Ecto neural progenitor cell (in vitro differentiated cells): ENCODE data around the gene RYR1.
"Not testable (repeated sequence)": the region's sequence is repeated elsewhere in the genome, so short reads cannot be mapped to it uniquely, and the experiment has no call there.

ENCODE experiments used
- DNase-seq: peaks from one replicate; pipeline ENCODE4 v3.0.0-alpha.2; 2018; ENCODE audit warnings: low spot score

RYR1 gene

DNA sequence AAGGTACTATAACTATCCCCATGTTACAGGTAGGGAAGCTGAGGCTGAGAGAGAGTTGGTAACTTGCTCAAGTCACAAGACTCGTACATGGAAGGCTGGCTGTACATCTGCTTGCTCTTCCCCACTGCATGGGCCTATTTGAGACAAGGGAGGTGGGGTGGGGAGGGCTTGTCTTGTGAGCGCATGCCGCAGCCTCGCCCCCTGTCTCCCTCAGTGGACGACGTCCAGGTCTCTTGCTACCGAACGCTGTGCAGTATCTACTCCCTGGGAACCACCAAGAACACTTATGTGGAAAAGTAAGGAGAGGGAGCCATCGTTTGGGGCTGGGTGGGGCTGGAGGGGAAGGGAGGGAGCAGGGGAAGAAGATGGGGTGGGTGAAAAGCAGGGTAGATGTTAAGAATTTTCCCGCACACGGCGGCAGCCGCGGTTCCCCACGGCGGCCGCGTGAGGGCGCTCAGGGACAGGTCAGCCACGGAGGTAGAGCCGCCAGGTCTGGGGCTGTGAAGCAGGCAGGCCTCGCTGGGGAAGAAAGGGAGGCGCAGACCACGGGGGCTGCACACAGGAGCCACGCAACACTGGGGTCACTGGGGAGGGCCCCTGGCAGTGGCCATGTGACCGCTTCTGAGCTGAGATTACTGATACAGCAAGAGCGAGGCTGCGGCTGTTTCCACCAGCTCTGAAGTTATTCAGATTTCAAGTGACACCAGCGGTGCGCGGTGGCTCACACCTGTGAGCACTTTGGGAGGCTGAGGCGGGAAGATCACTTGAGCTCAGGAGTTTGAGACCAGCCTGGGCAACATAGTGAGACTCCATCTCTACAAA is 81.5 kb downstream of the RYR1 start:
- DNase-seq, result peak; percentile 85

DNA sequence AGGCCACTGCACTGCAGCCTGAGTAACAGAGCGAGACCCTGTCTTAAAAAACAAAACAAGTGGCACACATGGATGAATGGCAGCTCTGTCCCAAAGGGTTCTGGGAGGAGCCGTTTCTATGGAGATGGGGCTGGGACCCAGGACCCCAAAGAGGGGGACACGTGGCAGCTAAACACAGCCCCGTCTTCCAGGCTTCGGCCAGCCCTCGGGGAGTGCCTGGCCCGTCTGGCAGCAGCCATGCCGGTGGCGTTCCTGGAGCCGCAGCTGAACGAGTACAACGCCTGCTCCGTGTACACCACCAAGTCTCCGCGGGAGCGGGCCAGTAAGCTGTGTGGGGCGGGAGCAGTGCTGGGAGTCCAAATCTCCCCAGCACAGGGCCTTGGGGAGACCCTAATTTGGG is 82.4 kb downstream of the RYR1 start:
- no peak for DNase-seq

DNA sequence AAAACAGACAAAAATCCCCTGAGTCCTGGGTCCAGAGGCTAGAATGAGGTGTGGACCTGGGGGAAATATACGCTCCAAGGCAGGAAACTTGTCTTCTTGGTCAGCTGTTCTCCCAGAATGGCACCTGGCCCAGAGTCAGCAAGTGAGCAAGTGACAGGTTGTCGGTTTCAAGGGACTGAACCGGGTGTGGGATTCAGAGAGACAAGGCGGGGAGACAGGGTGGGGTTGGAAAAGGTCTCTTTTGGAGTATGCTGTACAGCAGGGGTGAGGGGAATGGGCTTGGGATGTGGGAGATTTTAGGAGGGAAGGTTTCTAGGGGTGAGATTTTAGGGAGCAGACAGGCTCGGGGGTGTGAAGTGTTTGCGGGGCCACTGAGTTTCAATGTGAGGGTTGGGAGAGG is 83.3 kb downstream of the RYR1 start:
- DNase-seq, result no peak

DNA sequence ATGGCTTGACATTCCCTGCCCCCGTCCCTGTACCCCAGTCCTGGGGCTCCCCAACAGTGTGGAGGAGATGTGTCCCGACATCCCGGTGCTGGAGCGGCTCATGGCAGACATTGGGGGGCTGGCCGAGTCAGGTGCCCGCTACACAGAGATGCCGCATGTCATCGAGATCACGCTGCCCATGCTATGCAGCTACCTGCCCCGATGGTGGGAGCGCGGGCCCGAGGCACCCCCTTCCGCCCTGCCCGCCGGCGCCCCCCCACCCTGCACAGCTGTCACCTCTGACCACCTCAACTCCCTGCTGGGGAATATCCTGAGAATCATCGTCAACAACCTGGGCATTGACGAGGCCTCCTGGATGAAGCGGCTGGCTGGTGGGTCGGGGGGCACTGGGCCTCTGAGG is 83.8 kb downstream of the RYR1 start:
- DNase-seq, result no peak

DNA sequence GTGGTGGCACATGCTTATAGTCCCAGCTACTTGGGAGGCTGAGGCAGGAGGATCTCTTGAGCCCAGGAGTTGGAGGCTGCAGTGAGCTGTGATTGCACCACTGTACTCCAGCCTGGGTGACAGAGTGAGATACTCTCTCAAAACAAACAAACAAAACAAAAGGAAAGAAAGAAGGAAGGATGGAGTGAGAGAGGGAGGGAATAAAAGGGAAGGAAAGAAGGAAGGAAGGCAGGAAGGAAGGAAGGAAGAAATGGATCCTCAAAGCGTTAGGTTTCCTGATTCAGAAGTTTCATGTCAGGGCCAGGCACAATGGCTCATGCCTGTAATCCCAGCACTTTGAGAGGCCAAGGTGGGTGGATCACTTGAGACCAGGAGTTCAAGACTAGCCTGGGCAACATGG is 84.5 kb downstream of the RYR1 start:
- DNase-seq, result not testable (repeated sequence)

DNA sequence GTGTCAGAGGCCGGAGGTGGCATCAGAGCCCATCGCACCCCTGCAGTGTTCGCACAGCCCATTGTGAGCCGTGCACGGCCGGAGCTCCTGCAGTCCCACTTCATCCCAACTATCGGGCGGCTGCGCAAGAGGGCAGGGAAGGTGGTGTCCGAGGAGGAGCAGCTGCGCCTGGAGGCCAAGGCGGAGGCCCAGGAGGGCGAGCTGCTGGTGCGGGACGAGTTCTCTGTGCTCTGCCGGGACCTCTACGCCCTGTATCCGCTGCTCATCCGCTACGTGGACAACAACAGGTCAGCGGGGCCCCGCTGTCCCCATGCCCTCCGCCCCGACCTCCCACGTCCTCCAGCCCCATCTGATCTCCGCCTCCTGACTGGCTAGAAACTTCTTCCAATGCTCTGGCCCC is 85.7 kb downstream of the RYR1 start:
- DNase-seq, result no peak

DNA sequence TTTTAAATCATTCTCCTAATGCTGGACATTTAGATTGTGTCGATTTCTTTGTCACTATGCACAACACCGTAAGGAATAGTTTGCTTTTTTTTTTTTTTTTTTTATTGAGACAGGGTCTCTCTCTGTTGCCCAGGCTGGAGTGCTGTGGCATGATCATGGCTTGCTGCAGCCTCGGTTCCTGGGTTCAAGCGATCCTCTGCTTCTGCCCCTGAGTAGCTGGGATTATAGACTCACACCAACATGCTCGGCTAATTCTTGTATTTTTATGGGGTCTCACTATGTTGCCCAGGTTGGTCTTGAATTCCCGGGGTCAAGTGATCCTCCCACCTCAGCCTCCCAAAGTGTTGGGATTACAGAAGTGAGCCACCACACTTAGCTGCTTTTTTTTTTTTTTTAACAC is 86.5 kb downstream of the RYR1 start:
- DNase-seq, result no peak

DNA sequence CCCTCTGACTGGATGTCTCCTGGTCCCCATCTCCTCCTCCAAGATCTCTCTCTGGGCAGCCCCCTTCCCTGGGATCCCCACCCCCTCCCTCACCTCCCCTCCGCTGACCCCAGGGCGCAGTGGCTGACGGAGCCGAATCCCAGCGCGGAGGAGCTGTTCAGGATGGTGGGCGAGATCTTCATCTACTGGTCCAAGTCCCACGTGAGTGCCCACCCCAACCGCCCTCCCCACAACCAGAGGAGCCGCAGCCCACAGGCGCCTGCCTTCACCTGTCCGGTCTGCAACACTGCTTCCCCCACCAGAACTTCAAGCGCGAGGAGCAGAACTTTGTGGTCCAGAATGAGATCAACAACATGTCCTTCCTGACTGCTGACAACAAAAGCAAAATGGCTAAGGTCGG is 89.4 kb downstream of the RYR1 start:
- DNase-seq, result no peak

DNA sequence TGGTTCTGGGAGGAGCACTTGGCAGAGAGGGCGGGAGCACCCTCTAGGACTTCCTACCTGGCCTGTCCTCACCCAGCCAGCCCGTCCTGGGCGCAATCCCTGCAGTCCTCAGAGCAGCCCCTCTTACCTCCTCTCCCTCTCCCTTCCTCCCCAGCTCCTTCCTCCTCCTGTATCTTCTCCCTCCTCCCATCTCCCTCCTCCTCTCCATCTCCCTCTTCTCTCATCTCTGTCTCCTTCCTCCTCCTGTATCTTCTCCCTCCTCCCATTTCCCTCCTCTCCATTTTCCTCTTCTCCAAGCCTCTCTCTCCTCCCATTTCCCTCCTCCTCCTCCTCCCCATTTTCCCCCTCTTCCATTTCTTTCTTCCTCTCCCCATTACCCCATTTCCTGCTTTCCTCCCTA is 89.8 kb downstream of the RYR1 start:
- no peak for DNase-seq

DNA sequence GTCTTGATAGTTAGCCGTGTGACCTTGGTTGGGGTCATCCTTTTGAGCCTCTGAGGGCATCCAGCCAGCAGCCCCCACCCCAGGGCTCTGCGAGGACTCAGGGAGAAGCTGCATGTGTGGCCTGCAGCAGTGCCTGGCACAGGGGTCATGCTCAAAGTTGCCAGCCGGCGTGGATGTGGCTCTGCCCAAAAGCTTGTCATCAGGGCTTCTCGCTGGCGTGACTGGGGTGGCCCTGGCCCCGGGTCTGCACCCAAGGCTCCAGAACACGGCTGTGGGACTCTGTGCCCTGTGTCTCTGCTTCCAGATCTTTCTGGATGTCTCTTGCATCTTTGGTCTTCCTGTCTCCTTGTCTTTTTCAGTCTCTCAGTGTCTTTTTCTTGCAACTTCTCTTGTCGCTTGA is 90.9 kb downstream of the RYR1 start:
- no peak for DNase-seq

DNA sequence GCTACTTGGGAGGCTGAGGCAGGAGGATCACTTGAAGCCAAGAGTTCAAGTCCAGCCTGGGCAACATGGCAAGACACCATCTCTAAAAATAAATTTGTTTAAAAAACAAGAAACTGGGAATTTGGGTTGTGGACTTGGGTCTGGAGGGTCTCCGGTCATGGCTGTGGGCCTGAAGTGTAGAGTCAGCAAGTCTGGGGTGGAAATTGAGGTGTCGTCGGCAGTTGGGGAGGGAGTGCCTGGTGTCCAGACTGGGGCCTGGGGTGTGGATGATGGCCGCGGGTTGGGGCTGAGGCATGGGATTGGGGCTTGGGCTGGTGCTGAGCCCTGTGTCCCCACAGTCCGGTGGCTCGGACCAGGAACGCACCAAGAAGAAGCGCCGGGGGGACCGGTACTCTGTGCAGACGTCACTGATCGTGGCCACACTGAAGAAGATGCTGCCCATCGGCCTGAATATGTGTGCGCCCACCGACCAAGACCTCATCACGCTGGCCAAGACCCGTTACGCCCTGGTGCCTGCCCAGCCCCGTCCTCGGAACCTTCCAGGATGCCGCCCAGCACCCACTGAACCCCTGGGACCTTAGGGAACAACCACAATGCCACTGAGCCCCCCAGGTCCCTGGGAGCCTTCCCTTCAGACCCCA is 91.6 kb downstream of the RYR1 start:
- DNase-seq, result no peak

DNA sequence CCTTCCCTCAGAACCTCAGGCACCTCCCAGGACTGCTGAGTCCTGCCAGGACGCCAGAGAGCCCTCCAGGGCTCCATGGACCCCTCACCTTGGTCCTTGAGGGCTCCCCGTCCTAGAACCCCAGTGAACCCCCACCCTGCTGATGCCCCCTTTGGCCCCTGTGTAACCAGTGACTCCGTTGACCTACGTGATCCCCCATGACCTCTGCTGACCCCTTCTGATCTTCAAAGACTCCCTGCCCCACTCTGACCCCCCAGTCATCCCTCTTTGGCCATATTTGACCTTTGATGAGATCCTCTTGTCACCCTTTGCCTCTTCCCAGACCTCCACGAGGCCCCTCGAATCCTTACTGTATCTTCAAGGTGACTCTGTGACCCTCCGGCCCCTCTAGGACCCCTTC is 92.9 kb downstream of the RYR1 start:
- no peak for DNase-seq

DNA sequence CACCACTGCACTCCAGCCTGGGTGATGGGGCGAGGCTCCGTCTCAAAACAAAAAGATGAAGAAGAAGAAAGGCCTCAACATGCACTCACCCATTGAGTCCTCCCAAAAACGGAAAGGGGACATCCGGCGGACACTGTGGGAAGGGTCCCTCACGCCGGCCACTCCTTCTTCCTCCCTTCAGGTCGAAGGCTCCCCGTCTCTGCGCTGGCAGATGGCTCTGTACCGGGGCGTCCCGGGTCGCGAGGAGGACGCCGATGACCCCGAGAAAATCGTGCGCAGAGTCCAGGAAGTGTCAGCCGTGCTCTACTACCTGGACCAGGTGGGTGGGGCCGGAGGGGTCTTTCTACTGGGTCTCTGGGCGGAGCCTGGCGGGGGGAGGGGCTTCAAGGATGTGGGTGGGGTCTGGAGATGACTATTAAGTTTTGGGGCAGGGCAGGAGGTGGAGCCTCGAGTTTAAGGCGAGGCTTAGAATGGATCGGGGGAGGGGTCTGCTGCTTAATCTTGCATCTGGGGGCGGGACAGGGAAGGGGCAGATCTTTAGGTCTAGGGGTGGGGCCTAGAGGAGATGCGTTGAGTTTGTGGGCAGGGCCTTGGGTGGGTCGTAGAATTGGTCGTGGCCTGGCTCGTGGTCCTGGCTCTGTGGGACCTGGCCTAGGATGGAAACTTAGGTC is 94.1 kb downstream of the RYR1 start:
- no peak for DNase-seq

DNA sequence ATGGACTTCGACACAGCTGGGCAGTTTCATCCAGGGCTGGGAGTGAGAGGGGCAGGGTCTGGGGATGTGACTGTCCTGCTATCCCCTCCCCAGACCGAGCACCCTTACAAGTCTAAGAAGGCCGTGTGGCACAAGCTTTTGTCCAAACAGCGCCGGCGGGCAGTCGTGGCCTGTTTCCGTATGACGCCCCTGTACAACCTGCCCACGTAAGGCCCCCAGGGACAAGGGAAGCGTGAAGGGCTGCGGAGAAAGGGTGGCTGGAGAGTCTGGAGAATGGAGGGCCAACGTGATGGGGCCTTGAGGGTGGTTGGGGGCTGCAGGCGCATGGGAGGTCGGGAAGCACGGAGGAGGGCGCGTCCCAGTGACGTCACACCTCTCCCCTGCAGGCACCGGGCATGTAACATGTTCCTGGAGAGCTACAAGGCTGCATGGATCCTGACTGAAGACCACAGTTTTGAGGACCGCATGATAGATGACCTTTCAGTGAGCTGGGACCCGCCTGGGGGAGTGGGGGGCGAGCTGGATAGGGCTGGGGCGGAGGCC is 94.8 kb downstream of the RYR1 start:
- DNase-seq, result no peak

DNA sequence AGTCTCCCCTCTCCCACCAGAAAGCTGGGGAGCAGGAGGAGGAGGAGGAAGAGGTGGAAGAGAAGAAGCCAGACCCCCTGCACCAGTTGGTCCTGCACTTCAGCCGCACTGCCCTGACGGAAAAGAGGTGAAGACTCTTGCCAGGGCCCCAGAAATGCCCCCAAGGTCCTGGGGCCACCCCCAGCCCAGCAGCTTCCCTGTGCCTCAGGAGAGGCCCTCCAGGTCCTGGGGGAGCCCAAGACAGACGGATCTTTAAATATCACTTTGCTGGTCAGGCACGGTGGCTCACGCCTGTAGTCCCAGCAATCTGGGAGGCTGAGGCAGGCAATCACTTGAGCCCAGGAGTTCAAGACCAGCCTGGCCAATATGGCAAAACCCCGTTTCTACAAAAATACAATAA is 95.4 kb downstream of the RYR1 start:
- DNase-seq, result no peak

DNA sequence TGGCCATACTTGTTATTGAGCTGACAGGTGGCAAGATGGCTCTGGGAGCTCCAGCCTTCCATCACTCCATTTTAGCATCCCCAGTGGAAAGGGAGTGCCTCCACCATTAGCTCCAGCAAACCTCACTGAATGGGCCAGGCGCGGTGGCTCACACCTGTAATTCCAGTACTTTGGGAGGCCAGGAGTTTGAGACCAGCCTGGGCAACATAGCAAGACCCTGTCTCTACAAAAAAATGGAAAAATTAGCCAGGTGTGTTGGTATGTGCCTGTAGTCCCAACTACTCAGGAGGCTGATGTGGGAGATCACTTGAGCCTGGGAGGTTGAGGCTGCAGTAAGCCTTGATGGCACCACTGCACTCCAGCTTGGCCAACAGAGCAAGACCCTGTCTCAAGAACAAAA is 98.0 kb downstream of the RYR1 start:
- no peak for DNase-seq

DNA sequence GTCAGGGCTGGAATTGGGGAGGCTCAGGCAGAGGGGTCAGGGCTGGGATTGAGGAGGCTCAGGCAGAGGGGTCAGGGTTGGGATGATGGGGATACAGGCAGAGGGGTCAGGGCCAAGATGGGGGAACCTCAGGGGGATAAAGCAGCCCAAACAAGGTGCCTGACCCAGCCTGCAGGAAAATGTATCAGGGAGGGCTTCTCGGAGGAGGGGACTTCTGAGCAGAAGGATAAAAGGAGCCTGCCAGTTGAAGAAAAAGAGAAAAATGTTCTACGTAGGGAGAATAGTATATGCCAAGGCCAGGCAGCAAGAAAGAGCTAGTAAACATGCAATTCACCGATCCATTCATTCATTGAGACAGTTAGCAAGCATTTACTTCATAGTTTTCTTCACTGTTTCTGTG is 99.4 kb downstream of the RYR1 start:
- DNase-seq, result no peak

DNA sequence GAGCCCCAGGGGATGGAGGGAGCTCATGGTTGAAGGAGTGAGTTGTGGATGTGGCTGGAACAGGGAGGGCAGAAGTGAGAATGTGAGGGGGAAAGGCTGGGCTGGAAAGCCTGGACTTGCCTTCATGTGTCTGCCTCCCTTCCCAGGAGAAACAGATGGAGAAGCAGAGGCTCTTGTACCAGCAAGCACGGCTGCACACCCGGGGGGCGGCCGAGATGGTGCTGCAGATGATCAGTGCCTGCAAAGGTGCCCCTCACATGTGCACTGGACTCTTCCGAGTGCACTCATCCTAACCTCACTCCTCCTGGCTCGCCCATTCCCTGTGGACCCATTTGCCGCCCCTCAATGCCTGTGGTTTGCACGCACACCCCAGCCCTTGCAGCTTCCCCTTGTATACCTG is 101.1 kb downstream of the RYR1 start:
- DNase-seq, result no peak

DNA sequence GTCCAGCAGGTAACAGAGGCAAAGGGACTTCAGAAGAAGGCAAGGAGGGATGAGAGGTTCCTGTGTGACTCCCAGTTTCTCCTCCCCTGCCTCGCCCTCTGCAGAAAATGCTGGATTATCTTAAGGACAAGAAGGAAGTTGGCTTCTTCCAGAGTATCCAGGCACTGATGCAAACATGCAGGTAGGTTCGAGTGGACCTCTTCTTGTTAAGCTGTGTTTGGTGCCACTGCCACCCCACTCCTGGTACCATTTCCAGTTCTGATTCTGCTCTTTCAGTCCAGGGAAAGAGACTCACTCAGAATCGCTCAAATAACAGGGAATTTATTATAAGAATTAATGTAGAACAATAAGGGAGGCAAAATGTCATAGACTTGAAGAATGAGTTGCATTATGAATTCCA is 101.7 kb downstream of the RYR1 start:
- DNase-seq, result no peak

DNA sequence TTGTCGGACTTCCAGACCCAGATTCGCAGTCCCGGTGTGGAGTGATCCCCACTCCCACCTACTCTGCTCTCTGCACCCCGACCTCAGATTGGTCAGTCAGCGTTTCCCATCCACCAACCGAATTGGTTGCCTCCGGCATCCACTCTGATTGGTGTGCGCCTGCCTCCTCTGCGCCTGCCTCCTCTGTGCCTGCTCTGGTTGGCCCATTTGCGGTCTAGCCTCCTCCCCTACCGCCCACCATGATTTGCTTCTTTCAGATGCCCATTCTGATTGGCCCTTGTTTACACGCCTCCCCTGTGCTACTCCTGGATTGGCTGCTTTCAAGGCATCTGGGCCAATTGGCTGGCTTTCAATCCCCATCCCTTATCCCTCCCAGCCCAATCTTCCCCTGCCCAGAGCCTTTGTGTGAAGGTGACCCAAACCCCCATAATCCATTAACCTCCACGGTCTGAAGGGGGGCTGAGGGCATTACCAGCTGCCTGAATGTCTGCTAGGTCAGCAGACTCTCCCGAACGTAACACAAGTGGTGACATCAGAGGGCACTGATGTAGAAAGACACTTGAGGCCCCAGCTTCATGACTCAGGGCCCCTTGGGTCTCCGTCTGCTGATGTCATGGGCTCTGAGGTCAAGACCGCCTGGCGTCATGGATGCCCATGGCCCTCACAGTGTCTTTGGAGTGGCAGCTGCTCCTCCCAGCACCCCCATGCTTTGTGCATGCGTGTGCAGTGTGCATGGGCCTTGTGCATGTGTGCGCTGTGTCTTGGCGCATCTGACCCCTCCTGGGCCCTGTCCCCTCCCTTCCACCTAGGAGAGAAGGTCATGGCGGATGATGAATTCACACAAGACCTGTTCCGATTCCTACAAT is 103.8 kb downstream of the RYR1 start:
- no peak for DNase-seq

DNA sequence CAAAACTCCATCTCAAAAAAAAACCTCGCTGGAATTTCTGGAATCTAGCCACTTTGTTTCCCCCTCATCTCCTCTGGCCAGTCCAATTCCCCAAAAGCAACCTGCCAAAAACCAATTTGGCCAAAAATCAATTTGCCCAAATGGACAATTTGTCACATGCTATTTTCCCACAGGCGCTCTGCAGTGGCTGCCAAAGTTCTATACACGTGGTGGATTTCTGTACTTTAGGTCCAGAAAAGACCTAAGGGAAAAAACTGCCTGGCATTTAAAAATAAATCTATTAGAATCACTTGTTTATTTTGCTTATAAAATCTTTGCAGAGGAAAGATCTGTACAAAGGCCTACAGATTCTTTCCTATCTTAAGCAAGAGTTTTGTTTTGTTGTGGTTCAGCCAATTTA is 104.9 kb downstream of the RYR1 start:
- DNase-seq, result no peak
